ENCODE data around the gene TCAP.

The TCAP gene

GRCh38 chr17:39626171-39627046 is 38.7 kb upstream of the TCAP start, which contains the start of gene PPP1R1B:
Gene PPP1R1B, plus strand, starts transcription at chr17:39626952. Its CDS starts 441 bp downstream, at chr17:39627393.
- TF ChIP-seq NFIC (IDR thresholded peaks at IDR 0.05) (peak; percentile 60), REST (IDR thresholded peaks at IDR 0.05; ENCODE audit: low read depth) (no peak), TCF12 (IDR thresholded peaks at IDR 0.05; ENCODE audit: low read depth) (peak; percentile 41; the same call in 1 of the 2 replicates), ZBTB7A (IDR thresholded peaks at IDR 0.05; ENCODE audit: low read depth) (0 out of 2 replicates have a peak, but pooled peaks have one; percentile 44), CREB1 (IDR thresholded peaks at IDR 0.05; ENCODE audit: low read depth) (no peak), TAF1 (IDR thresholded peaks at IDR 0.05; ENCODE audit: low read depth) (no peak), CEBPB (IDR thresholded peaks at IDR 0.05) (no peak), TEAD4 (IDR thresholded peaks at IDR 0.05) (no peak)

GRCh38 chr17:39627047-39627711 is 38.0 kb upstream of the TCAP start:
- no peak for TF ChIP-seq TEAD4 (IDR thresholded peaks at IDR 0.05)
- TF ChIP-seq TAF1 (IDR thresholded peaks at IDR 0.05; ENCODE audit: low read depth): no peak
- 0 out of 2 replicates have a peak, but pooled peaks have one; percentile 23 for TF ChIP-seq ZBTB7A (IDR thresholded peaks at IDR 0.05; ENCODE audit: low read depth)
- no peak for TF ChIP-seq USF1 (IDR thresholded peaks at IDR 0.05)

- TF ChIP-seq REST (IDR thresholded peaks at IDR 0.05; ENCODE audit: low read depth) (no peak), TCF12 (IDR thresholded peaks at IDR 0.05; ENCODE audit: low read depth) (no peak), CREB1 (IDR thresholded peaks at IDR 0.05; ENCODE audit: low read depth) (no peak), ZBTB7A (IDR thresholded peaks at IDR 0.05; ENCODE audit: low read depth) (no peak), MAX (IDR thresholded peaks at IDR 0.05) (no peak), EP300 (IDR thresholded peaks at IDR 0.05; ENCODE audit: borderline replicate concordance) (no peak), TAF1 (IDR thresholded peaks at IDR 0.05; ENCODE audit: low read depth) (no peak), YY1 (IDR thresholded peaks at IDR 0.05; ENCODE audit: low read depth) (no peak), USF1 (IDR thresholded peaks at IDR 0.05) (no peak), EGR1 (IDR thresholded peaks at IDR 0.05) (no peak), RAD21 (IDR thresholded peaks at IDR 0.05; ENCODE audit: low read depth) (no peak), TEAD4 (IDR thresholded peaks at IDR 0.05) (no peak), NFIC (IDR thresholded peaks at IDR 0.05) (no peak), FOXM1 (IDR thresholded peaks at IDR 0.05; ENCODE audit: borderline replicate concordance, low read depth) (no peak)
These were observed 37.2 kb upstream of the TCAP start for GRCh38 chr17:39627712-39628516.

GRCh38 chr17:39628655-39629493 is 36.3 kb upstream of the TCAP start:
- TF ChIP-seq EP300 (IDR thresholded peaks at IDR 0.05; ENCODE audit: borderline replicate concordance) (no peak), CEBPB (IDR thresholded peaks at IDR 0.05) (no peak), USF1 (IDR thresholded peaks at IDR 0.05) (no peak), TAF1 (IDR thresholded peaks at IDR 0.05; ENCODE audit: low read depth) (no peak), REST (IDR thresholded peaks at IDR 0.05; ENCODE audit: low read depth) (no peak), CREB1 (IDR thresholded peaks at IDR 0.05; ENCODE audit: low read depth) (no peak), RAD21 (IDR thresholded peaks at IDR 0.05; ENCODE audit: low read depth) (no peak), TEAD4 (IDR thresholded peaks at IDR 0.05) (no peak), ZBTB7A (IDR thresholded peaks at IDR 0.05; ENCODE audit: low read depth) (no peak)
